ENCODE results near the gene ADARB2.
"Not testable (repeated sequence)": the region's sequence is repeated elsewhere in the genome, so short reads cannot be mapped to it uniquely, and the experiment has no call there.

The ADARB2 gene

GRCh38 chr10:1476455-1476803 is 260.9 kb downstream of the ADARB2 start:
- no peak for DNase-seq

DNA sequence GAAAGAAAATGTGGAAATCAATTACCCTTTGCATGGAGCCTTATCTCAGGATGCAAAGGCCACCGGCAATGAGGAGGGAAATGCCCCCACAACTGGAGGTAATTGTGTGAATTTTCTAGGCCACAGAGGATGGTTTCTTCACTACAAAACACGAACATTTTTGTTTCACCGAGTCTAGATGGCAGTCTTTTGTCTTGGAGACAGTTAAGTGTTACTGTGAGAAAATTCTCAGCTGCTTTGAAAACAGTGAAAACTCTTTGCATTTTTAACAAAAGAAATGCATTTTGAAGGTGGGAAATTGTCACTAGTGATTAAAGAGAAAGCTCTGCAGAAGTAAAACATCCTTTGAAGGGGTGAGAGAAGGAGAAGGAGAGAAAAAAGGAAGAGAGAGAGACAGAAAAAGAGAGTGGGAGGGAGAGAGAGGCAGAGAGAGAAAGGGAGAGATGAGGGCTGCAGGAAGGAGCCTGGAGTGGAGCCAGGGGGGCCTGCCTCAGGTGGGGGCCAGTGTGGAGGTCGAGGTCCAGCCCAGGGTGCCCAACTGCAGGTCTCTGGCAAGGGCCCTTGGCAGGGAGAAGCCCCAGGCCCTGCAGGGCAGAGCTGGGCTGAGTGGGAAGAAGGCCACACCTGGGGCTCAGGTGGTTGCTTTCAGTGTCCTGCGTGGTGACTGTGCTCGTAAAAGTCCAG is 261.4 kb downstream of the ADARB2 start:
- no peak for DNase-seq

GRCh38 chr10:1475098-1475591 is 262.2 kb downstream of the ADARB2 start:
- no peak for DNase-seq

- no peak for DNase-seq
Observed at GRCh38 chr10:1474376-1475097, 262.8 kb downstream of the ADARB2 start.

- no peak for DNase-seq
Observed at GRCh38 chr10:1473874-1474273, 263.5 kb downstream of the ADARB2 start.

DNA sequence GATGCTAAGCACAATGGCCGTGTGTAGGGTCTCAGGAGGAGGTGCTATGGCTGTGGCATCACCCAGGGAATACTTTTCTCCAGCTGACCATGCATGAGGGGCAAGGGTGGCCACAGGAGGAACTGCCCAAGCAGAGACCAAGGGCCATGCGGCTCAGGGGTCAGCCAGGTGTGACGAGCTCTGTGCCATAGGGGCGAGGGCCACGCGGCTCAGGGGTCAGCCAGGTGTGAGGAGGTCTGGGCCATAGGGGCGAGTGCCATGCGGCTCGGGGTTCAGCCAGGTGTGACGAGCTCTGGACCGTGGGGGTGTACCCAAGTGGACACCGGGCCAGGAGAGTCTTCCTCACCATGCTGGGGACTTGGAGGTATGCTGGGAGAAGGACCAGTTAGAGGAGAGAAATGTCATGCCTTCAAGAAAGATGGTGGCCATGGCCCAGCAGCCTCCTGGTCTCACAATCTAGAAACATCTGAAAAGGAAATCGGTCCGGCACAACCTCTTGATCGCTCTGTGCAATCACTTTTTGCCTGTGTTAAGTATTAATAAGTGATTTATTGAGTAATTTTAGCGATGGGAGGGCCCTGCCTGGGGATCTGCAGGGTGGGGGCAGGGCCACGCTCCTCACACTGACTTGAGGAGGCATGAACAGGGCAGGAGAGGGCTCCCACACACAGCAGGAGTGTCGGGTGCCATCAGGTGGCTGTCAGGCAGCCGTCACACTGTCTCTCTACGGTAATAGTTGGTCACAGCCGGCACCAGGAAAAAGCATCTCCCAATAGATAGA is 265.0 kb downstream of the ADARB2 start:
- no peak for DNase-seq

- no peak for DNase-seq
Observed at GRCh38 chr10:1468811-1469210, 268.5 kb downstream of the ADARB2 start.

GRCh38 chr10:1467334-1468076 is 269.8 kb downstream of the ADARB2 start:
- DNase-seq = no peak

DNA sequence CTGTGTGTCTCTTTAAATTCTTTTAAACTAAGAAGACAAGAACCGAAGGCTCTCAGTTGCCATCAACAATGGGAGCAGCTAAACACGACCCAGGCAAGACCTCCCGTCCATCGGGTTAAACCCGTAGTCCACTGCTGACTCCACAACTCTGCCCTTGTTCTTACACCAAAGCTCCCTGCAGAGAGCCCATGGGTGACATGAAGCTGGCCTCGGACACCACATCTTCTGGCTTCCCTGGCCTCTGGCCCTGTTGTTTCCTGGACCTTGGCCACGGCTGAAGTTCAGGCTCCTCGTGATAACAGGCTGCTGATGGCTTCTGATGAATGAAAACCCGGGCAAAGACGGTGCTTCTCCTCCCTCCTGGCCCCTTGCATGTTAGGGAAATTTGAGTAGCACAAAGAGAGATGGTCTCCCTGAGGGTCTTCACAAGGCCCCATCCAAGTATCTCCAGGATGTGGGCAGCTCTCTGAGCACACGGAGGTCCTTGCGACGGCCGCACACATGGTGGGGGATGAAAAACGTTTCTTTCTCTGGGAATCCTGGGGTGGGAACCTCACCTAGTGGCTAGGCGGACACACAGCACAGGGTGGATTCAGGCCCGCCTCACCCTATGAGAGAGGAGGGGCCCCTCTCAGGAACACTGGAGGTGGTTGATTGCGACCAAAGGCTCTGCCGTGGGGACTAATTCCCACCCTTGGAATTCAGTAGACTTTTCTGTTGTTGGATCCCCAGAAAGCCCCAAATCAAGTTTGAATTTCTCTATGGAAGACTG is 271.1 kb downstream of the ADARB2 start:
- no peak for DNase-seq

- DNase-seq = no peak
Observed at GRCh38 chr10:1465418-1465911, 271.9 kb downstream of the ADARB2 start.

DNA sequence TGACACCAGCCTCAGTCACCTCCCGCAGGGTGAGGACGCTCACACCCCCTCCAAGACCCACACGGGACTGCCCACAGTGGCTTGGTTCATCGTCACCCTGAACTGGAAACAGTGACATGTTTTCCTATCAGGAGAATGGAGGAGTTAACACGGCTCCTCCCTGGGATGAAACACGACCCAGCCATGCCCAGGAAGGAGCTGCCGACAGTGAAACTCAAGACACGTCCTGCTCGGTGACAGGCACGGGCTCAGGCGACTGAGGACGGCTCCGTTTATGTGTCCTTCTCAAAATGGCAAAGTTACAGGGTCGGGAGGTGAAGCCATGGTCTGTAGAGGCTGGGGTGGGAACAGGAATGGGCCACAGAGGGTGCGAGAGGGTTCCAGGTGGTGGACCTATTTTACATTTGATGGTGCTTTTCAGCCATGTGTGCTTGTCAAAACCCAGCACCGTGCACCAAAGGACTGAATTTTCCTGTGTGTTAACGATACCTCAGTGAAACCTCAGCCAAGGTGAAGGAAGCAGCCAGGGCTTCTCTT is 272.4 kb downstream of the ADARB2 start:
- DNase-seq = no peak

- DNase-seq = not testable (repeated sequence)
Observed at GRCh38 chr10:1463971-1464370, 273.4 kb downstream of the ADARB2 start.

GRCh38 chr10:1462994-1463633 is 274.2 kb downstream of the ADARB2 start:
- DNase-seq = no peak

DNA sequence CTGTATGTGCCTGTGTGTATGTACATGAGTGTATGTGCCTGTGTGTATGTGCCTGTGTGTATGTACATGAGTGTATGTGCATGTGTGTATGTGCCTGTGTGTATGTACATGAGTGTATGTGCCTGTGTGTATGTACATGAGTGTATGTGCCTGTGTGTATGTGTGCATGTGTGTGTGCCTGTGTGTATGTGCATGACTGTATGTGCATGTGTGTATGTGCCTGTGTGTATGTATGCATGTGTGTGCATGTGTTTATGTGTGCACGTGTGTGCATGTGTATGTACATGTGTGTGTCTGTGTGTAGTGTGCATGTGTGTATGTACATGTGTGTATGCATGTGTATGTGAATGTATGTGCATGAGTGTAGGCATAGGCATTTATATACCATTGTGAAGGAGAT is 274.8 kb downstream of the ADARB2 start:
- no peak for DNase-seq

DNA sequence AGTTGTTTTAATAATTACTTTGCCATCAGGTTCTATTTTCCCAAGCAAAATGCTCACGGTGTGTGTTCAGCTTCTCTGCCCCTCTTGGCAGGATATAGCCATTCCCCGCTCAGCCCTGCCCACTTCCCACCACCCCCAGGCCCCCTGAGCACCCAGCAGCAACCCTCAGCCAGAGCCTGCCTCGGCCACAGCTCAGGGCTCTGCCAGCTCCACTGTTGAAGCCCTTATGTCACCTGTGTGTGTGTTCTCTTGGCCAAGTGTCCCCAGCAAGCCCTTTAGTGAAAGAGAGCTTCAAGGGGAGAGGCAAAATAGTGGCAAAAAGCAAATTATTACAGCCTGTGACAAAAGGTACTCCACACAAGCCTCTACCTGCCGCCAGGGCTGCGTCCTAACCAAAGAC is 275.3 kb downstream of the ADARB2 start:
- no peak for DNase-seq

DNA sequence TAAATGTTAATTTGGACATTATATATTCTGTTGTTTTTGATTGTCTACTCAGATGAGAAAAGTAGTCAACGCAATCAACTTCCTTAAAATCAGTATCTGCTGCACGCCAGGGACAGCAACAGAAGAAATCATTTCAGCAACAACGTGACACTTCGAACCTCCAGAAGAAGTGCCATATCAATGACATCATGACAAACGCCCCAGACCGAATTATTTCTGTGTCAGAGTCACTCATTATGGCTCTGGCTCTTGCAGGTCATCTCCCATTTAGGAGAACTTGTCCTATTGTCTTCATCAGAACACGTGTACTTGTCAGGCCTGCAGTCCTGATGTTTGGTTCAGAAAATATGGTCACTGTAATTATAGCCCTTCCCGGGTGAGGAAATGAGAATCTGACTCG is 276.3 kb downstream of the ADARB2 start:
- no peak for DNase-seq

GRCh38 chr10:1459664-1460063 is 277.7 kb downstream of the ADARB2 start:
- not testable (repeated sequence) for DNase-seq

DNA sequence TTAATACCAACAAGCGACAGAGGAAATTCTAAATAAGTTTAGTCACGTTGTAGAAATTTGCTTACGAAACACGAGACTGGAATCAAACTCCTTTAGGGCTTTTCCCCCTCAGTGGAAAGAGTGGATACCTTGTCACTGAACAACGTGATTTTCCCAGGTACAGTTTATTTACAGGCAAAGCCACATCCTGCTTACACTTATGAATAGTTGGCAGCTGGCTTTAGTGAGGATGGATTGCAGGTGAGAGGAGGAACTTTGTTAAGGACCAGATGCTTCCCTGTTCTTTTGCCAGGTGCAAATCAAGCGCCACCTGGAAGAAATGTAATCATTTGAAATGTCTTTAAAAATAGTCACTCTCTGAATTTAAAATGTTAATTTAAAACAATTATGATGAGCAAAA is 282.4 kb downstream of the ADARB2 start:
- no peak for DNase-seq

- DNase-seq = no peak
Observed at GRCh38 chr10:1454428-1454827, 282.9 kb downstream of the ADARB2 start.

- no peak for DNase-seq
Observed at GRCh38 chr10:1452777-1453176, 284.5 kb downstream of the ADARB2 start.

GRCh38 chr10:1451941-1452340 is 285.4 kb downstream of the ADARB2 start:
- DNase-seq = no peak
